NCI-H526 (cell line): ENCODE data around the gene ANTKMT.
A peak's percentile ranks its signal among the peaks of the same experiment; 100 is the strongest.

Experiments
- DNase-seq, 2 experiments: peaks; one replicate each; lab custom pipeline; 2025; lab: John Stamatoyannopoulos, UW

The ANTKMT gene

DNA sequence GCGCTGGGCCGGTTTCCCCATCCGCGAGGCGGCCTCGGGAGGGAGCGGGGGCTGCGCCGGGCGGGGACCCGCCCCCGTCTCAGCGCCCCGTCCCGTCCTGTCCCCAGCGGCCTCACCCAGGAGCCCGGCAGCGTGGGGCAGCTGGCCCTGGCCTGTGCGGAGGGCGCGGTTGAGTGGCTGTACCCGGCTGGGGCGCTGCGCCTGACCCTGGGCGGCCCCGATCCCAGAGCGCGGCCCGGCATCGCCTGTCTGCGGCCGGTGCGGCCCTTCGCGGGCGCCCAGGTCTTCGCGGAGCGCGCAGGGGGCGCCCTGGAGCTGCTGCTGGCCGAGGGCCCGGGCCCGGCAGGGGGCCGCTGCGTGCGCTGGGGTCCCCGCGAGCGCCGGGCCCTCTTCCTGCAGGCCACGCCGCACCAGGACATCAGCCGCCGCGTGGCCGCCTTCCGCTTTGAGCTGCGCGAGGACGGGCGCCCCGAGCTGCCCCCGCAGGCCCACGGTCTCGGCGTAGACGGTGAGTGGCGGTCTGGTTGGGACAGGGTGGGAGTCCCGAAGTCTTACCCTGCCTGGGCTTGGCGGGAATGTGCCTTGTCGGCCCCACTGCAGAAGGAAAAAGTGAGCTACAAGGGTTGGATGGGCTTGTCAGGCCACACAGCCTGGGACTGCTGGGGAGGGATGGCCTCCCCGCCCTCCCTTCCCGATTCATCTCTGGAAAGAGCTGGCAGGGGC is 5.3 kb upstream of the ANTKMT start:
- peak in 1 of 2 experiments; percentile 48 for DNase-seq

DNA sequence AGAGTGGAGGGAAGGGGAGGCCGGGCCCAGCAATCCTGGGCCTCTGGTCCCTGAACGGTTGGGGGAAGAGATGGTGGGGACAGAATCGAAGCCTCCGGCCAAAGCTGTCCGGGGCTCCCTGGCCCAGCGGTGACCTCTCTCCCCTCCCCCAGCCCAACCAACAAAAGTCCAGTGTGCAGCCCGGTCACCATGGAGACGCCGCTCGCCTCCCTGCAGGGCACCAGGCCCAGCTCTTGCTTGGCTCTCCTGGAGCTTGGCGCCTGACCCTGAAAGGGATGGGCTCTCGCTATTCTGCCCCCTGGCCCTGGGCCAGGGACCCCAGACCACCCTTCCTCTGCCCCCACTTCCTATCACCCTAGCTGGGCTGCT is 4.8 kb upstream of the ANTKMT start:
- DNase-seq, result no peak

DNA sequence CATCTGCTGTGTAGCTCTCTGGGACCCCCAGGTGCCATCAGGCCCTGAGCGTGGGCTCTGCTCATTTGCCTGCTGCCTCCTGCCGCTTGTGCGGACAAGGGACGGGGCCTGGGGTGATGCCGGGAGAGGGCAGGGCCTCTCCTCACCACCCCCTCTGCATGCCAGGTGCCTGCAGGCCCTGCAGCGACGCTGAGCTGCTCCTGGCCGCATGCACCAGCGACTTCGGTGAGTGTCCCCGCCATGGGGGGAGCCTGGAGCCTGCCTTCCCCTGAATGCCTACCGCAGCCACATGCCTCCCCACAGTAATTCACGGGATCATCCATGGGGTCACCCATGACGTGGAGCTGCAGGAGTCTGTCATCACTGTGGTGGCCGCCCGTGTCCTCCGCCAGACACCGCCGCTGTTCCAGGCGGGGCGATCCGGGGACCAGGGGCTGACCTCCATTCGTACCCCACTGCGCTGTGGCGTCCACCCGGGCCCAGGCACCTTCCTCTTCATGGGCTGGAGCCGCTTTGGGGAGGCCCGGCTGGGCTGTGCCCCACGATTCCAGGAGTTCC is 4.1 kb upstream of the ANTKMT start:
- no peak for DNase-seq

DNA sequence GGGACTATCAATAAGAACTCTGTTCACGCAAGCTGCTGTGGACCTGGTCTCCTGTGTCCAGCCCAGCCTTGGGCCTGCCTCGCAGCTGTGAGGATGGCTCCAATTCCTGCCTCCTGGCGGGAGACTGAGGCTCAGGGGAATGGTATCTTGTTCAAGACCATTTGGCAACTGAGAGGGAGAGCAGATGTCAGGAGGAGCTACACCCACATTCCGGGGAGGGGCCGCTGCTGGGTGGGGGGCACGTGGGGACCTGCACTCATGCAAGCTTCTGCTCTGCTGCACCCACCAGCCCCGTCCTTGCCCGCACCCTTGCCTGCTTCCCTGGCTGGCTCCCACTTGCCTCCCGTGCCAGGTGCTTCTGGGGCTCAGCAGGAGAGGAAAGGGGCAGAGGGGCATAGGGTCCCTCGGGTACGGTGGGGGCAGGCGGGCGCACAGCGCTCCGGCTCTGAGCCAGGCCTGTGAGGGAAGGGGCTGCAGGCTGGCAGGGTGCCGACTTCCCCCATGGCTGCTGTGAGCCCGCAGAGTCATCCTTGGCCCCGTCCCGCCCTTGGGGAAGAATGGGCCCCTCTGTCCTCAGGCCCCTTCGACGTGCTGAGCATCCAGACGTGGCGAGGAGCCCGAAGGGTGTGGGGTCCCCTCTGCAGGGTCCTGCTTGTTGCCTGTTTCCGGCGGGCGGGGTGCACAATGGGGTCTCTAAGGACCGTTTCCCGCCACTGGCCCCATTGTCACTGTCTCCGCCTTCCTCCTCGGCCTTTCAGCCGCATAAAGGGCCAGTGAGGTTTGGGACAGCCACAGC is 3.3 kb upstream of the ANTKMT start:
- no peak for DNase-seq

DNA sequence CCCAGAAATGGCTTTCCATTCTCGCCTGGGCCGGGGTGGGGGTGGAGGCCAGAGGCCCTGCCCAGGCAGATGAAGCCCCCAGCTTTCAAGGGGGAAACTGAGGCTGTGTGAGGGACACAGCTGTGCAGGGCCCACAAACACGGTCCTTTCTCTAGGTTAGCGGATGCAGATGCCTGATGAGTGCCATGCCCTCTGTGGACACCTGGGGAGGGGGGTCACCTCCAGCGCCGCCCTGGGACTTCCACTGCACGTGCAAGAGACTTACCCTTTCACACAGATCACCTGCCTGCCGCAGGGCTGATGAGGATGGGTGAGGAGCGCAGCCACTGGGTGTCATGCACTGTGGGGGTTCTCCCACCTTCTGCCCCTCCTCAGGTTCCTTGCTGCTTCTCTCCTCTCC is 2.6 kb upstream of the ANTKMT start:
- no peak for DNase-seq

DNA sequence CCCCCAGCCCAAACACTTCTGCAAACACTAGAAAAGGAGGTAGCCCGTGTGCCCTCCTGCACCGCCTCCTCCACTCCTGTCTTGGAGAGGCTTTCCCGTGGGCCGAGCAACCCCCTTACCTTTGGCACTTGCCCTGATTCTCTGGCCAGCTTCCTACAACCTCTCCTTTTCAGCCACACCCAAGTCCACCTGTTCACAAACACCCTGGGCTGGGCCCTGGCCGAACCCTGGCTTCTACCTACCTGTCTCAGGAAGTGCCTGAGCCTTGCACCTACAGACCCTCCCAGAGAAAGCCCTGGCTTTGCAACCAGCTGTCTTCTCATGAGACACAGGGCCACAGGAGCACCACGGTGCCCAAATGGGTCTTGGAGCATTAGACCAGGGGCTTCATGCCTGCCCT is 2.0 kb upstream of the ANTKMT start:
- no peak for DNase-seq

DNA sequence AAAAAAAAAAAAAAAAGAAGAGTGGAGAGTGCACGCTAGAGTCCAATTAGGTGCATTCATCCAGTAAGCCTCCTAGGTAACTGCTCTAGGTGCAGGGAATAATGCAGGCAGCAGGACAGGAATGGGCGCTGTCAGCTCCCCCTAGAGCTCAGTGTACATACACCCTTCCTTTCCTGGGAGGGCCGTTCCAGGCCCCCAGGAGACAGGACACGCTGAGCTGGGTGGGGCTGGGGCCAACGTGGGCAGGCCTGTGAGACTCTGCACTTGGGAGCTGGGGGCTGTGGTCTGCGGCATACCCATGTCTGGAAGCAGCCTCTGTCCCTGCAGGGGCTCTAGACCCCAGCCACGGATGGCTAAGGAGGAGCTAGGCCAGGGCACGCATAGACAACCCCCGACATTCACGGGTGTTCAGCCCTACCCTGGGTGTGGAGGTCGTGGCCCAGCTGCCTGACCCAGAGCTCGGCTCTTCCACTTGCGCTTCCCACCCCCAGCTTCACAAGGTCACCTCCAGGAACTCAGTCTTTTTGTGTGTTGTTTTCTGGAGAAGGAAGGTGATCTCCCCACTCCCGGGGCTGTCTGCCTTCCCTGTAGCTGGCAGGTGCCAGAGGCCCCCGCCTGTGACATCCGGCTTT is 1.0 kb upstream of the ANTKMT start:
- DNase-seq, result no peak

DNA sequence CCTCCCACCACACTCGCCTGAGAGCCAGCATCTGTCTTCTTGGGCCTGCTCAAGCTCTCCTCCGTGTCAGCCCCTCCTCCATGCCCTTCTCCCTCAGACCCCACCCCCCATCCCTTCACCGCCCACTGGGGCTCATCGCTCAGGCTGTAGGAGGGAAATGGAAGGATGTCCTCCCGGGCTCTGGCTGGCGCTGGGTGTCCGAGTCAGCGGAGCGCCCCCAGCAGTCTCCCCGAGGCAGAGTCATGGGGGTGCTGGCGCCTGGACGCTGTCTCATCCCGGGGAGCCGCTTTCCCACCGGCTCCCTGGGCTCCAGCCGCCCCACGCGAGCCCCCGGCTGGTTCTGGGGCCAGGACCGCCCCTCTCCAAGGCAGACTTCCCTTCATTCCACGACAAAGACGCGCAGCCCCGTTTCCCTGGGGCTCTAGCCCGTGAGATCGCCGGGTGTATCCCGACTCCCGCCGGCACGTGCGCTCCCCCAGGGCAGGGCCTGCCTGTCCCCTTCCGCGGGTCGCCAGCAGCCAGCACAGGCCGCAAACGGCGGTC is 428 bp upstream of the ANTKMT start:
- DNase-seq, result peak; percentile 28 to 41

DNA sequence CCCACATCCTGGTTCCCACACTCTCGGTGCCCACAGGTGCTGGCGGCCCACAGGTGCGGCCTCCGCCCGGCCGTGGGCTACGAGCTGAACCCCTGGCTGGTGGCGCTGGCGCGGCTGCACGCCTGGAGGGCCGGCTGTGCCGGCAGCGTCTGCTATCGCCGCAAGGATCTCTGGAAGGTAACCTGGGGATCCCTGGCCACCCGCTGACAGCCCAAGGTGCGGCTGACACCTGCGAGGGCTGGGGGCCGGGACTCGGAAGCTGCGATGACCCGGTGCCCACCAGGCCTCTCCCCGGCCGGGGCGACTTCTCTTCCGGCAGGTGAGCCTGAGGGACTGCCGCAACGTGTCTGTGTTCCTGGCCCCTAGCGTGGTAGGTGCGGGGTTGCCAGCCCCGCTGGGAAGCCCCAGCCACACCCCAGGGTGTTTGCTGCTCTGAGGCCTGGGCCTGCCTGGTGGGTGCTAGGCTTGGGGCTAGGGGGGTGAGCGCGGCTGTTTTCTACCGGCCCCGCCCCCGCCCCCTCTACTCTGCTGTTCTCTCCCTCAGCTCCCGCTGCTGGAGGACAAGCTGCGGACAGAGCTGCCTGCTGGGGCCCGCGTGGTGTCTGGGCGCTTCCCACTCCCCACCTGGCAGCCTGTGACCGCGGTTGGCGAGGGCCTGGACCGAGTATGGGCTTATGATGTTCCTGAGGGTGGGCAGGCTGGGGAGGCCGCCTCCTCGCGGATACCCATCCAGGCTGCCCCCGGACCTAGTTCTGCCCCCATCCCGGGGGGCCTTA is 1.0 kb downstream of the ANTKMT start:
- no peak for DNase-seq

DNA sequence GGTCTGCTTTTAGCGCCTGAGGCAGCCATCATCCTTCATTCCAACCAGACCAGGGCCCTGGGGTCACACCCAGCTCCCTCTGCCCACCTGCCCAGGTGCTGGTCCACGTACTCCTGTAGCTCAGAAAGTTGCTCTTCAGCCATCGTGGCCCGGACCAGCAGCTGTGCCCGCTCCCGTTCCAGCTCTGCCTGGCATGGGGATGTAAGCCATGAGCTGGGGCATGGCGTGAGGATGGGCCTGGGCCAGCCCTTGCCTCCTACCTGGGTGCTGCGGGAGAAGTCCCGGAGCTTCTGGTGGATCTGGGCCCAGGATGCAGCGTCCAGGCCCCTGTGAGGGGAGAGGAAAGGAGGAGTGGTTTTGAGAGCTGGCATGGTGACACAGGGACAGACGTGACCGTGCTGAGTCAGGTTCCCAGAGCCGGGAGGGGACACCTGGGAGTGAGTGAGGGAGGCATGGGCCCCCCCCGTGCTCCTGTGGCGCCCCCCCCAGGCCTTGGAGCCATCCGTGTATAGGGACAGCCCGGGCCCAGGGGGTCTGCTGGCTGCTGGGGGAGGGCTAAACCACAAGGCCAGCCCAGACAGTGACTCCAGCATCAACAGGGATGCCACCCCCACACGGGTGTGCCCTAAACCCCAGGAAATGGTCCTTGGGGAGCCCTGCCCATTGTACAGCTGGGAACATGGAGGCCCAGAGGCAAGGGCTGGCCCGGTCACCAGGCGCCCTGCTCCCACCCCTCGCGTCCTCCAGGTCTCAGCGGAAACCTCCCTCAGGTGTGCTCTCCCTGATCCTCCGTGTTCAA is 2.1 kb downstream of the ANTKMT start:
- DNase-seq, result no peak

DNA sequence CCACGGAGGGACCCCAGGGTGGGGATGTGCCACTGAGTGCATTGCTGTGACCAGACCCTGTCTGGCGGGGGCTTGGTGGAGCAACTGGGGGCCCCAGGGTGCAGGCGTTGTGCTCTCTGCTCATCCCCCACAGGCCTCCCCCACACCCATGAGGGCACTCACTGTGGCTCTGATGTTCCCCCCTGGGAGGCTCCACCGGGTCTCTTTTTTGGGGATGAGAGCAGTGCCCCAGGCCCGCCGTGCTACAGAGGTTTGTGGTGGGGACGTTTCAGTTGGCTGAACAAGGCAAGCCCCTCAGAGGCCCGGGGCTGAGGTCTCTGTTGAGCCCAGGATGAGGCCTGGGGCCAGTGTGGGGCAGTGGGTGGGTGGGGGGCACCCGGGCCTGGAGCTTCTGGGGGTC is 2.7 kb downstream of the ANTKMT start:
- no peak for DNase-seq

DNA sequence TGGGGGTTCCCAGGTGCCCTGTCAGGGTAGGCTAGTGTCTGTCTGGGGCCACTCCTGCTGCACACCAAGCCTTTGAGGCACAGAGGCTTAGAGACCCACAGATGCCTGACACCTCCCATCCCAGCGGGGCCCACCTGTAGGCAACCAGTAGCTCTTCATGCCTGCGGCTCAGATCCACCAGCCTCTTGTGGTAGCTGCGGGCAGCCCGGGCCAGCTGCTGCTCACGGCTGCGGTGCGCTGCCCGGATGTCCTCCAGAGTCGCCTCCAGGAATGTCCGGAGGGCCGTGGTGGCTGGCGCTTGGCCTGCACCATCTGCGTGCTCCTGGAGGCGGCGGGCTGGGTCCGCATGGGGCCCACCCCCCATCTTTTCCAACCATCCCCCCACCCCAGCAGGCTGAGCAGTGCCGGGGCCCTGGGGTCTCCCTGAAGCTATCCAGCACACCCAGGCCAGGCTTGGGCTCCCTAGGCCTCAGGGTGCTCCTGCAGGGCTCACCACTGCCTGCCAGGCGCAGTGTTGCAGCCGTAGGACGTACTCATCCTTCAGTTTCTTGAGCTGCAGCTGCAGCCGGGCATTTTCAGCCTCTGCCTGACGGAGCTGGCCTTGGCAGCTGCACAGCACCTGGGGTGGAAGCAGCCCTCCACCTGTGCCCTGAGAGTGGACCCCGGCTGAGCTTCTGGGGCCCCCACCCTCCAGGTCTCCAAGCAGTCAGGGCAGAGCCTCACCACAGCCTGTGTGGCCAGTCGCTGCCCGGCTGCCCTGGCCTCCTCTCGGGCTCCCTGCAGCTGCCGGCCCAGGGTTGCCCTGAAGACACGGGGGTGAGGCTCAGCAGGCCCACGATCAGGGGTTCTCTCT is 3.5 kb downstream of the ANTKMT start:
- DNase-seq, result no peak

DNA sequence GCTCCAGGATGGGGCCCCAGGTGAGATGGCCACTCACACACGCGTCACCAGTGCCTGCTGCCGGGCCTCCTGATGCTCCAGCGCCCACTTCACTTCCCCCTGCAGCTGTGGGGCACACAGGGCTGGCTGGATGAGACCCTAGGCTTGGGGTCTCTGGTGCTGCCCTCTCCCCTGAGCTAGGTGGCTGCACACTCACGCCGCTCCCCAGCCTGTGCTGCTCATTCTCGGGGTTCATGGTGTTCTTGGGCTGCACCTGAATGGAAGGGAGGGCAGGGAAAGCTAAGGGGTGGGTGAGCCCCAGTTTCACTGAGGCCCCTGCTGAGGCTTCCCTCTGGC is 4.1 kb downstream of the ANTKMT start:
- DNase-seq, result no peak

DNA sequence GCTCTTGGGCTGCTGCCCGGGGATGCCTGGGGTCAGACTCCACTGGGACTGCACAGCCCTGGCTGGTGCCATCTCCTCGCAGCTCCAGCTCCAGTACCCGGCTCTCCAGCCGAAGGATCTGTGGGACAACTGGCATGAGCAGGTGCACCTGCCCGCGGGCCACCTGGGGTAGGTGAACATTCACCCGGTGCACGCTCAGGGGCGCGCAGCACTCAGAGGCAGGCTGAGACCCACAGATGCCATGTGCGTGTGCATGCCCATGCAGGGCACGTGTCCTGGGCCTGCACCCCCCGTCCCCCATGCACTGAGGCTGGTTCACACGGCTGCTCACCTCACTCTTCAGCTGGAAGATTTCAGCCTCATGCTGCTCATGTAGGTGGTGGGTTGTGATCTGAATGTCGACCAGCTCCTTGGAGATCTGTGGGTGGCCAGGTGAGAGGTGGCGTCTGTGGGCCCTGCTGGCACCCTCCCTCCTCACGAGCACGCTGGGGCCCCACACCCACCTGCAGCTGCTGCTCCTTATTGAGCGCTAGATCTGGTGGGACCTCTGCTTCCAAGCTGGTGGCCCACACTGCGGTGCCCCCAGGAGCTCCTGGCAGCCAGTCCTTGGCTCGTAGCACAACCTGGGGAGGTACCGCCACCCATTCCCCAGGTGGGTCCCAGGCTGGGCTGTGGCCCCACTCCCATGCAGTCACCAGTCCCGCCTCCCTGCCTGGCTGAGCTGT is 4.7 kb downstream of the ANTKMT start:
- DNase-seq, result no peak

DNA sequence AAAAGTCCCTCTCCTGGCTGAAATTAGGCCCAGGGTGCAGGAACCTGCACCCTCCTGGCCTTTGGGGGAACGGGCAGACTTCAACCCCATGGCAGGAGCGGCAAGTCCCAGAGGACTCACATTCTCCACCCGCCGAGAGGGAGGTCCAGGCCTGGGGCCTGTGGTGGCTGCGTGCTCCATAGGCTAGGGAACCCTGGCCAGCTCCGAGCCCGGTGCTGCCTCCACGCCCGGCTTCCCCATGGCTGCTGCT is 5.2 kb downstream of the ANTKMT start:
- DNase-seq, result no peak

DNA sequence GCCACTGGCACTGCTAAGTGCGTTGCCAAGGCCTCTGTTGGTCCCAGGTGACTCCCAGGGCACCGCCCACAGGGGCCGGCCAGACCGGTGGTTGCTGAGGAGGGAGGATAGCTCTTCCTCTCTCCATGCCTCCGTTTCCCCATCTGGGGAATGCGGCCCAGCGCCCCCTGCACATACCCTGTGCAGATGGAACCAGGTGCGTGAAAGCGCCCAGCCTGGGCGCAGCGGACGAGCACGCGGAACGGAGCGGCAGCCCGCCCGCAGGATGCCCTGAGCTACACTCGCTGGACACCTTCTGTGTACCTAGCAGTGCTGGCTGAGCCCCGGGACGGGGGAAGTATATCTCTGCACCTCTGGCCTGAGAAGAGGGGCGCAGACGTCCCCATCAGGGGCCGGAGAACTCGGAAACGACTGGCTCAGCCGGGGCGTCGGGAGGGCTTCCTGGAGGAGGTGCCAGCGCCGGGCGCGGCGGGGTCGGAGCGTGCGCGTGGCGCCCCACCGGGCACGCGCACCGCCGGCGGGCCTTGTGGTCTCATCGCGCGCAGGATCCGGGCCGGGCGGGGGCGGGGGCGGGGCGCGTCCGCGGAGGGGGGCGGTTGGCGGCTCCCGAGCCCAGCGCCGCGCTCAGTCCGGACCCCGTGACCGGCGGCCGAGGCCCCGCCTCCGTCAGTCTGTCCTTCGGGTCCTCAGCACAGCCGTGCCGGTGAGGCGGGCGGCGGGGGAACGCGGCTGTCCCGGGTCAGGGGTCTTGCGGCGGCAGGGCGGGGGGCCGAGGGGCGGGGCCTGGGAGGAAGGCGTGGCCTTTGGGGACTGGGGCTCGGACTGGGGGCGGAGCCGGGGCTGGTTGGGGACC is 5.7 kb downstream of the ANTKMT start, which contains the start of the genes CCDC78 and HAGHL:
TSS of gene CCDC78 (minus strand) at position 6 of the 853 bp plus-strand sequence. CDS start 76 bp downstream, outside the sequence.
TSS of gene HAGHL (plus strand) at position 669 of the 853 bp plus-strand sequence. CDS start 404 bp downstream, outside the sequence.
- DNase-seq, result peak; percentile 26 to 90

DNA sequence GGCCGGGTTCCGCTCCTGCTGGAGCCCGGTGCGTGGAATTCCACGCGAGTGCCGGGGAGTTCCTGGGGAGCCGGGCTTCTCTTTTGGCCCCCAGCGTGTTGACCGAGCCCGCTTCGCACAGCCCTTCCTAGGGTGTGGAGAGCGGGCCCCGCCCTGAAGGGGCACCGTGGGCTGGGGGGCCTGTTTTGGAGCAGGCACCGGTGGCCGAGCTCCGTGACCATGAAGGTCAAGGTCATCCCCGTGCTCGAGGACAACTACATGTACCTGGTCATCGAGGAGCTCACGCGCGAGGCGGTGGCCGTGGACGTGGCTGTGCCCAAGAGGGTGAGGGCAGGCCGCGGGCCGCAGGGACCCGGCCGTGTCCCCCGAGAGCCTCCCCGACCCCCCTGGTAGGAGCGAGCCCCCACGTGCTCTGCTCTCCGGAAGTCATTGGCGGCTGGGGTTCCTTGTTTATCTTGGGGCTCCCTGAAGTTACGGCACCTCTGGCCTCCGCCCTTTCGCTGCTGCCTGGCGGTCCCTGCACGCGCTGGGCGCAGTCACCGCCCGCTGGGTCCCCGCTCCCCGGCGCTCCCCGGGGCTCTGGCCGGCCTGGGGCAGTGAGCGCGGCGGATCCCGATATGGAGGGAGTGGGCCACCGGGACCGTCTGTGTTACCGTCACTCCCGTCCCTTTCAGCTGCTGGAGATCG is 6.5 kb downstream of the ANTKMT start:
- DNase-seq, result no peak
